Glomerular visceral epithelial cell (primary cell): ENCODE data around the gene RPL28.
"Not testable (repeated sequence)": the region's sequence is repeated elsewhere in the genome, so short reads cannot be mapped to it uniquely, and the experiment has no call there.

ENCODE experiments used
- DNase-seq: peaks from one replicate; pipeline ENCODE4 v3.0.0-alpha.2; 2016; ENCODE audit errors: extremely low spot score

RPL28 gene

DNA sequence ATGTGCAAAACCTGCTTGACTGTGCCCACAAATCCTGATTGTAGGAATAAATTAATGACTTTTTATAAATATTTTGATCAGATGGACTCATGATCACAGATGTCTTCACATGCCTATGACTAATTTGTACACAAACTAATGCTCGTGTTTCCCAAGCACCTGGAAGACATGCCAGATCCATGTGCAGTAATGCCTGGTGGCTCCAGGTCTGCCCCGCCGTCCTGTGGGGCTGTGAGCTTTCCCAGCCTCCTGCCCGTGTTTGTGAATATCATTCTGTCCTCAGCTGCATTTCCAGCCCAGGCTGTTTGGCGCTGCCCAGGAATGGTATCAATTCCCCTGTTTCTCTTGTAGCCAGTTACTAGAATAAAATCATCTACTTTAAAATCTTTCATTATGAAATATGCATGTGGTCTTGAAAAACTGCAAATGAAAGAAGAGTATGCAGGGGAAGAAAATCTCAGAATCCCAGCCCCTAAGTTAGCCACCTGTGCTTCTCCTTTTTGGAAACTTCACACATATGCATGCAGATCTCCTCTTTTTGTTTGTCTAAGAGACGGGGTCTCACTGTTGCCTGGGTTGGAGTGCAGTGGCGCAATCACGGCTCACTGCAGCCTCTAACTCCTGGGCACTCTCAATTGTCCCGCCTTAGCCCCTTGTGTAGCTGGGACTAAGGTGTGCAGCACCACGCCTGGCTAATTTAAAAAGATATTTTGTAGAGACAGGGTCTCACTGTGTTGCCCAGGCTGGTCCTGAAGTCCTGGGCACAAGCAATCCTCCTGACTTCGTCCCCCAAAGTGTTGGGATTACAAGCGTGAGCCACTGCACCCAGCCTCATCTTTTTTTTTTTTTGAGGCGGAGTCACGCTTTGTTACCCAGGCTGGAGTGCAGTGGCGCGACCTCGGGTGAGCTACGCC, 6.2 kb downstream of the RPL28 start:
- no peak for DNase-seq

DNA sequence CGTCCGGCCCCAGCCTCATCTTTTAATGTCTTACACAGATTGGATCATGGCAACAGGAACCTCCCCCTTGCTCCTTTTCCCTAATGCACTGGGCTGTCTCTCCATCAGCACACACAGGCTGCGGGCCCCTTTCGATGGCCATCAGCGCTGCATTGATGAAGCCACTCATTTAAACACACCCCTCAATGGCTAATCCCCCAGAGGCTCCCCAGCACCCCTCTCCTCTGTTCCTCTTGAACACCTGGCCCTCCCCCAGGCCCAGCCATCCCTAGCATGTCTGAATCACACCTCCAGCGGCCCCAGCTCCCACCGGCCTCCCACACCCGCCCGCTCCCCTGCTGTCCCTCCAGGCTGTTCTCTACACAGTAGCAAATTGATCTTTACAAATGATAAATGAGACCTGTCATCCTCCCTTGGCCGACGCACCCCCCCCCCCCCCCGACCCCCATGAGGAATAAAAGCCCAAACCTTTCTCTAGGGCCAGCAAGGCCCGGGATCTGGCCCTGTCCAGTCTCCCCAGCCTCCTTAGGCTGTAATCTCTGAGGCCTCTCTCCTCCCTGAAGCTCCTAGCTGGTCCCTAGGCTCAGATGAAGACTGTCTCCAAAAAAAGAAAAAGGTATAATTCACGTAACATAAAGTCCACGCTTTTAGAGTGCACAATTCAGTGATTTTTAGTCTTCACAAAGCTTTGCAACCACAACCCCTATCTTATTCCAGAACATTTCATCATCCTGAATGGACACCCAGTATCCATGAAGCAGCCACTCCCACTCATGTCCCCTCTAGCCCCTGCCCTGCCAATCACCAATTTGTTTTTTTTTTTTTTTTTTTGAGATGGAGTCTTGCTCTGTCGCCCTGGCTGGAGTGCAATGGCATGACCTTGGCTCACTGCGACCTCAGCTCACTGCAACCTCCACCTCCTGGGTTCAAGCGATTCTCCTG, 7.4 kb downstream of the RPL28 start:
- DNase-seq: no peak

DNA sequence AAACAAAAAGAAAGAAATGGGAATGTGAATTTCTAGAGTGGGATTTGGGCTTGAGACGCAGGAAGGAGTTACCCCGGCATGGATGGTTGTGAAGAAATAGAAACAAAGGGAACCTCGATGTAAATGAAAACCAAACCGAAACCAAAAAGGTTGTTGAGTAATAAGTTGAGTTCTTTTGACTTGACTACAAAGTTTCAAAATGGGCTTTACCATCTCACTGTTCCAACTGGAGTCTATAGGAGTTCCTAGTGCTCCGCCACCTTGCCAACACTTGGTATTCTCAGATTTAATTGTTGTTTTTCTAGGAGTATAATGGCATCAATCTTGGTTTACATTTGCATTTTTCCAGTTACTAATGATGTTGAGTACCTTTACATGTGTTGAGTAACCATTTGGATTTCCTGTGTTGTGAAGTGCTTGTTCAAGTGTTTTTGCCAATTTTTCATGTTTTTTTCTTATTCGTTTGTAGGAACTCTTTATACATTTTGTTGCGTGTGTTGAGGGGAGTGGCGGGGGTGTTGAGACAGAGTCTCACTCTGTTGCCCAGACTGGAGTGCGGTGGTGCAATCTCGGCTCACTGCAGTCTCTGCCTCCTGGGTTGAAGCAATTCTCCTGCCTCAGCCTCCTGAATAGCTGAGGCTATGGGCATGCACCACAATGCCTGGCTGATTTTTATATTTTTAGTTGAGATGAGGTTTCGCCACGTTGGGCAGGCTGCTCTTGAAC, 12.6 kb downstream of the RPL28 start:
- no peak for DNase-seq

DNA sequence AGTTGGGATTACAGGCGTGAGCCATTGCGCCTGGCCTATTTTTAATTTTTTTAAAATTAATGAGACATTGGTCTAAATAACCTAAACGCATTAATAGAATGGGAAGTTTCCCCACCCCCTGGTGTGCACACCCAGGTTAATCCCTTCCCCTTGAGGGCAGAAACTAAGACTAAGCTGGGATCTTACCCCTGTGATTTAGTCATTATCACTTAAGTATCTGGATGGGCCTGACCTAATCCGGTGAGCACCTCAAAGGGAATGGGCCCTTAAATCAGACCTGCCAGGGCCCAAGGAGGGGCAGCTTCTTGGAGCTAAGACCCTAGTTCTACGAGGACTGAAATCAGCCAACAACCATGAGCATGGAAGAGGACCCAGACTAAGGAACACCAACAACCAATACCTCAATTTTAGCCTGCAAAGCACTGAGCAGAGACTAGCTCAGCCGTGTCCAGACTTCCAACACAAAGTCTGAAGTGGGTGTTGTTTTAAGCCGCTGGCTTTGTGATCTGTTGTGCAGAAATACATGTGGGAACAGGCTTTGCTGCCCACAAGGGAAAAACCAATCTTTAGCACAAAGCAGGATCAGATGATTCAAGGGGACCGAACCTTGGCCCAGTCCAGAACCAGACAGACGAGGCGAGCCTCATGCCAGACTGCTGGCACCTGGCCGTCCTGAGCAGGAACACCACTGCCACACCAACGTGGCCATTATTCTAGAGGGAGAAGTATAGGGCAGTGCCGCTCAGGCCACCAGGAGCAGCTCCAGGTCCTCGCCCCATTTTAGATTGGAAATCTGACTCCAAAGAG, 14.8 kb downstream of the RPL28 start:
- DNase-seq: no peak

DNA sequence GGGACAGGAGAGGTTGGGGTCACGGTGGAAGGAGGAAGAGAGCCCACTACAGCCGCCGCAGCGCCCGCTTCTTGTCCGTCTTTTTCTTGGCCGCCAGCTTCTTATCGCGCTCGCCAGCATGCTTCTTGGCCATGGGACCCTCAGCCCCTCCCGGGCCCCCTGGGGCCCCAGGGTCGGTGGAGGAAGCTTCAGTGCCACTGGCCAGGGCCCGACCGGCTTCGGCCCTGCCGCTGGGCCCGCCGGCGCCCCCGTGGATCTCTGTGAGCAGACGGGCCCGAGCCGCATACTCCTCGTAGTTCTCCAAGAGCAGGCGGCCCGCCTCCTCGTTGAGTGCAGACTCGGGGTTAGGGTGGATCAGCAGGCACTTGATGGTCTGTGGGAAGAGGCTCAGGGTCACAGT, 15.7 kb downstream of the RPL28 start:
- DNase-seq: not testable (repeated sequence)

DNA sequence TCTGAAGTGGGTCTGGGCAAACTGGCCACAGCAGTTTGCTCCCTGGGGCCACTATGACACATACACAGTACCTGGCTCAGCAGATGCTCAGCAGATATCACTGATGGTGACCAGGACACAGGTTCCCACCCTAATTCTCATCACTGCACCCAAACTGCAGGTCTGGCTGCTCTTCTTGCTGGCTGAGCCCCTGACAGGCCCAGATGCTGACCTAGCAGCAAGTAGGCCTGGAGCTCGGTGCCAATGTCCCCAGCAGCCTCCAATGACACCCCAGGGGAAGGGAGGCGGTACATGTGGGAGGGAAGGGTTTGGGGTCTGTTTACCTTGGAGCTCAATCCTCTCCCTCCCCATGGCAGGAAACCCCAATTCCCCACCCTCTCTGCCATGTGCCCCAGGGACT, 16.8 kb downstream of the RPL28 start:
- no peak for DNase-seq

DNA sequence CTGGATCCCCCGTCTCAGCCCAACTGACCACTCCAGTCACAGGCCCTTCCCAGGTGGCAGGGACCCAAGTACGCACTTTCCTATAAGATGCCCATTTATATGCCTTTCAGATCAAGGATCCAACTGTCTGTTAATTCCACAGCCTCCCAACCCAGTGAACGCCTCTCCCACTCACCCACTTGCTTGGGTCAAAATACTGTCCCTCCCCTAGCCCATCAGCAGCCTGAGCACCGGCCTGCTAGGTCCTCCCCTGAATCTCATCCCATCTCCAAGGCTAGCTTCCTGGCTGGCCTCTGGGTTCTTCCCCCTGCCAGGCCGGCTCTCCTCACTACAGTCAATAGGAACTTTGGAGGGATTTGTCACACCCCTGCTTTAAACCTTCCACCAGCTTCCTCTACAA, 19.9 kb downstream of the RPL28 start:
- no peak for DNase-seq

DNA sequence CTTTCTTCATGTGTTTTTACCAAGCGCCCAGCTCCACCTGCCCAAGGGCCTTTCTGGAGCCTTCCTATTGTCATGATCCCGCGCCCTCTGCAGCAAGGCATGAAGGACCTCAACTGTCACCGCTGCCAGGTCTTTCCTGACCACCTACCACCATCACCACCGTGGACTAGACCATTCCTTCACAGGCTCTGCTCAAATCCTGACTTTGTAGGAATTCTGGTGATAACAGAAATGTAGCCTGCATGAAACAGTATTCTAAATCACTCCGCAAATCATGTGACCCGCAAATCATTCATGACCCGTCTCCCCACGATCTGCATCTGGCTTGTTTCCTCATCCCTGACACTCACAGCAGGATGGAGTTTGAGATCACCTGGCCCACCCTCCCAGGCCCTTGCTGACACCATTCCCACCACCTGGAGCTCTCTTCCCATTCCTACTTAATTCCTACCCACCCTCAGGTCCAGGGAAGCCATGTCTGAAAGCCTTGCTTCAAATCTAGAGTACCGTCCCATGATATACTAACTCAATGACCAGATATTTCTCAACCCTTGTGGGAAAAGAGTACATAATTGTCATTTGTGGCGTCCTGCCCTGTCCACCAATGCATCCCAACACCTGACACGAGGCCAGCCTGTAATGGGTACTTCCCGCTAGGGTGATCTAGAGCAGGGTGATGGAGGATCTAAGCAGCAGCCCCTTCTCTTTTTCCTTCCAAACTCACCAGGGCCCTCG, 20.5 kb downstream of the RPL28 start:
- DNase-seq: no peak

DNA sequence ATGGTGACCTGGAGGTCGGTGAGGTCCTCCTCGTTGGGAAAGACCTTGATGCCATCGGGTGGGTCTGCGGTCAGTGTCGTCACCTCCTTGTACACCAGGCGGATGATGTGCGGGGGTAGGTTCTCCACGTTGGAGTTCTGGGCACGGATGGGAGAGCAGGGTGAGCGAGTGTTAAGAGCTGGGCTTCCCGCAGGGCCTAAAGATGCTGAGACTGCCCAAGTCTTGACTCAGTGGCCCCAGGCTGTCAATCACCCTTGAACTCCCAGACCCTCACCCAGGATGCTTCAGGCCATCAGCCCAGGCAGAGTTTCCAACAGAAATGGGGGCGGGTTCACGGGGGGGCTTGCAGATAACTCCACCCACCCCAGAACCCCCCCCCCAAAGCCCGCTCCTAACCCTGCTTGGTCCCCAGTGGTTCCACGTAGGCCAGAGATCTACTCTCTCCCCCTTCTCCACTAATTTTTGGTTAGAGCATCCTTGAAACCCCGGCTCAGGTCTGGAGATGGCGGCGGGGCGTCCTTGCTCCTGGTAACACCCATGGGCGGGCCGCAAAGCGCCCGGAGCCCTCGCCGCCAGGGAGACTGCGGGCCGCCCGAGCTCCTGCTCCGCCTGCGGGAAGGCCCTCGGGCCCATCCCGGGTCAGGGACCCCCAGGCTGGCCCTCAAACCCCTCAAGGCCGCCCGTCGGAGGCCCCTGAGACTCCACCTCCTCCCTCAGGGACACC, 21.3 kb downstream of the RPL28 start:
- DNase-seq: no peak

DNA sequence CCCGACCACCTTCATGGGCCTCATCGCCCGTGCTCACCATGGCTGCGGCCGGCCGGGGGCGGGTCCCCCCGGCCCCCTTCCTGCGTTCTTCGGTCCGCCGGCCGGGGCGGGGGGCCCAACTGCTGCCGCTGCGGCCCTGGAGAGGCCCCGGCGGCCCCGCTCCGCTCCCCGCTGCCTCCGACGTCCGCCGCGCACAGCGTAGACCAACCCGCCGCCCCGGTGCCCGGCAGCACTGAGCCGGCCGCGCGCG, 21.7 kb downstream of the RPL28 start, which contains the start of gene UBE2S:
Gene UBE2S (minus strand): TSS at position 239 of the 250 bp plus-strand sequence. CDS start 199 bp downstream, at position 40.
- not testable (repeated sequence) for DNase-seq

DNA sequence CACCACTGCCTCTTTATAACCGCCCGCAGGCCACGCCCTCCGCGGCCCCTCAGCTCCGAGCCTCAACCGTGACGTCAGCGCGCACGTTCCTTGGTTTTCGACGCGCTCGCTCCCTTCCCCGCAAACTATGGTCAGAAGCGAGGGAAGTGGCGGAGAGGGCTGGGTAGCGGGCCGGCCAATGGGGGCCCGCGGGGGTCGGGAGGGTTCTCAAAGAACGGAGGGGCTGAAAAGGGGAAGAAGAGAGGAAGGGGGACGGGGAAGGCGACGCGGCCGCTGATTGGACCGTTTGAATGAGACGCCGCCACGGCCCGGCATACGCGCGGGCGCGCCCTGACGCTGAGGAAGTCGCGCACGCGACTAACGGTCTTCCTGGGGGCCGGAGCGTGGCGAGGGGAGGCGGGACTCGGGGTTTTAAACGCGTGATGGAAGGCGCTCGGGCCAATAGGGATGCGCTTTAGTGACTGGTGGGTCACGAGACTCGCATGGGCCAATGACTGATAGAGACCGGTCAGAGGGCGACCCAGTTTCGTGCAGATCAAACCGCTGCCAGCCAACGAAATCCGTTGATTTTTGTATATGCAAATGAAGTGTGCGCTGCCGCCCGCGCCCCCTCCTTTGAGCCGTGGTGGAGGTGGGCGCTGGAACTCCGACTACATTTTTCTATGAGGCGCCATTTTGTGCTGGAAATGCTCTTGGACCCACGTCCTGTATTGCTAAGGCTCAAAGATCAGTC, 22.2 kb downstream of the RPL28 start:
- peak; percentile 99 for DNase-seq

DNA sequence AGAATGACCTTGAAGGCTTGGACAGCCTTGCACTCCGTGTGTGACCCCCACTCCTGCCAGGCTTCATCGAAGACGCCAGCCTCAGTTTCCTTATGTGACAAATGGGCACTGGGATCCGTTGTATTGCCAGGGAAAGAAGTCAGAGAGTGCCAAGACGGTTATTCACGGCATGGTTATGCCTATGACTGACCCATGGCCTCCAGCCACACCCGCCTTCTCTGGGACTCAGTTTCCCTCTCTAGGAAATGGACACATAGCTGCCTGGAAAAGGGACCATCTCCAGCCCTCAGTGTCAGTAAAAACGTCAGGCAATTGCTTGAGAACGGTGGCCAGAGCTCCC, 22.8 kb downstream of the RPL28 start:
- no peak for DNase-seq

DNA sequence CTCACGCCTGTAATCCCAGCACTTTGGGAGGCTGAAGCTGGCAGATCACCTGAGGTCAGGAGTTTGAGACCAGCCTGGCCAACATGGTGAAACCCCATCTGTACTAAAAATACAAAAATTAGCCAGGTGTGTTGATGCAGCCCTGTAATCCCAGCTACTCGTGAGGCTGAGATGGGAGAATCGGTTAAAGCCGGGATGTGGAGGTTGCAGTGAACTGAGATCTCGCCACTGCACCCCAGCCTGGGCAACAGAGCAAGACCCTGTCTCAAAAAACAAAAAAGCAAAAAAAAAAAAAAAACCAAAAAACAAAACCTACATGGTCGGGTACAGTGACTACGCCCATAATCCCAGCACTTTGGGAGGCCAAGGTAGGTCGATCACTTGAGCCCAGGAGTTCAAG, 23.4 kb downstream of the RPL28 start:
- DNase-seq: not testable (repeated sequence)

DNA sequence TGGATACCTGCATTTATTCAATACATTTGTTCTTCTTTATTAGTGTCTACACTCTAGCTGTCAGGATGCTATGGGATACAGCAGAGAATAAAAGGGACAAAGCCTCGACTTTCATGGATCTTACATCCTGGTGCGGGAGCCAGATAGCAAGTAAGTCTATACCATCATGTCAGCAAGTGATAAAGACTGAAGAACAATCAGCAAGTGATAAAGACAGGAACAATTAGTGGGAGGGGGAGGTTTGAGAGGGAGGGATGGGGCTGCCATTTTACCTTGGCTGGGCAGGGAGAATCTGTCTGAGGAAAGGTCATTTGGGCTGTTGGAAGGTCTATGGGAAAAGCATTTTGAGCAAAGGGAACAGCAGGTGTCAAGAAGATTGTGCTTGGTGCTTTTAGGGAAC, 24.4 kb downstream of the RPL28 start:
- DNase-seq: no peak

DNA sequence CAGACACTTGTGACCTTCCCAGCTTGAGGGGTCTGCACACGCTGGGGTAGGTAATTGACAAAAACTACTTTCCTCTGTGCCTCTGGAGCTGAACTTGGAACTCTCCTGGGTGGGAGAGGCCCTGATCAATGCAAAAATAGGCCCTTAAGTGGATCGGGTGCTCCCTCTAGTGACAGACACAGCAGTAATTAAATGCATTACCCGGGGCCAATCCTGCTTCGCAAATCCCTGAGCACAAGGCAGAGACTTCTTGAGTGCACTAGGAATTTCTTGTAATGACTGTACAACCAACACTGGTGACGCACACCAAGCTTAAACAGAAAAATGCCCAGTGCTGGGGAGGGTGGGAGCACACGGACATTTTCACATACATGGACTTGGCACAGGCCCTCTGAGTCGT, 32.5 kb downstream of the RPL28 start:
- DNase-seq: peak; percentile 80

DNA sequence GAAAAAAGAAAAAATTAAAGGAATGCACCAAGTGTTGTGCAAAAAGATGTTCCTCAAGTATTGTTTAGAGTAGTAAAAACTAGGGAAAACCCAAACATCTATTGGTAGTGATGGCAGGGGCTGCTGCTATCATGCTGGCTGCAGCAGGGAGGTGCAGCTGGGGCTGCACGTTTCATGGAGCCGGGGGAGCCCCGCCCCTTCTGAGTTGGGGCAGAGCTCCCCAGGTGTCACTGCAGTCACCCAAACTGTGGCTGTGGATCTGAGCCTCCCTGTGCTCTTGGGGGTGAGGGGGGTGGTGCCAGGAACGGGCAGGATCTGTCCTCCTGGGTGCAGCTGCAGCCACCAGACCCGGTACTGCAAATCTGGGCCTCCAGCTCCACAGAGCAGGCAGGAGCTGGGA, 33.4 kb downstream of the RPL28 start:
- DNase-seq: no peak

DNA sequence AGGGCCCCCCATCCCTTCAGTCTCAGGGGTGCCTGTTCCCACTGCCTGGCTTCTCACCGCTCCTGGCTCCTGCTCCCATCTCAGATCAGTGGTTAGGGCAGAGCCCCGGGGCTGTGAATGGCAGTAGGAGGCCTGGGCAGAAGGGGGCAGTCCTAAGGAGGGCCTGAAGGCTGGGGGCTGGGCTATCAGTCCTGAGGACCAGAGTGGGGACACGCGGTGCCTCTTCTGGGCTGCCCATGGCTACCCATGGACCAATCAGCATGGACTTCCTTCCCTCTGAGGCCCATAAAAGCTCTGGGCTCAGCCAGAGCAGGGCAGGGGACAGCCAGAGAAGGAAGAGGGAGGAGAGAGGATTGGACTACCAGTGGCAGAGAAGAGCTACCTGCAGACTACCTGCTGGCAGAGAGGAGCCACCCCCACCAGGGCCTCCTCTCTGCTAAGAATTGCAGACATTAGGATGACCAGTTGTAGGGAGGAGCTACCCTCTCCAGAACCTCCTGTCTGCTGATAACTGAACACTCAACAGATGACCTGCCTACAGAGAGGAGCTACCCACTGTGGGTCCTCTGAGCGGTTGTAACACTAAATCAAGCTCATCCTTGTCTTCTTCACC, 34.0 kb downstream of the RPL28 start:
- DNase-seq: no peak

DNA sequence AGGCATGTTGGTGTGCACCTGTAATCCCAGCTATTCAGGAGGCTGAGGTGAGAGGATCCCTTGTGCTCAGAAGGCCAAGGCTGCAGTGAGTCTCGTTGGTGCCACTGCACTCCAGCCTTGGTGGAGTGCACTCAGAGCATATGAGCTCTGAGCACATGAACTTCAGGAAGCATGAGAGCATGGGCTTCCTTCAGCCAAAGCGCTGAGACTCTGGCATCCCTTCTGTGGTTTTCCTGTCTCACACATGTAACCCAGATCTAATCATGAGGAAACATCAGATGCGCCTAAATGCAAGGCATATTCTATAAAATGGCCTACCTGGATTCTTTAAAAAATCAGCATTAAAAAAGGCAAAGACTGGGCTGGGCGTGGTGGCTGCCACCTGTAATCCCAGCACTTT, 35.5 kb downstream of the RPL28 start:
- DNase-seq: not testable (repeated sequence)
